GM18861 (cell line): Measurements from ENCODE around the gene SLC39A11.

Source experiments
- ATAC-seq: cut with Tn5 transposase; IDR thresholded peaks from one replicate; pipeline ENCODE4 v1.9.1; 2021; ENCODE audit not compliant: unreplicated experiment

SLC39A11 gene

GRCh38 chr17:73045724-73046123 is 46.8 kb downstream of the SLC39A11 start:
- no peak for ATAC-seq

- ATAC-seq = no peak
Observed at GRCh38 chr17:73043686-73044581, 48.6 kb downstream of the SLC39A11 start.

- ATAC-seq = no peak
Observed at GRCh38 chr17:73042809-73043685, 49.4 kb downstream of the SLC39A11 start.

- no peak for ATAC-seq
Observed at GRCh38 chr17:73042225-73042624, 50.3 kb downstream of the SLC39A11 start.

GRCh38 chr17:73039282-73039681 is 53.2 kb downstream of the SLC39A11 start:
- no peak for ATAC-seq

GRCh38 chr17:73031472-73031871 is 61.0 kb downstream of the SLC39A11 start:
- ATAC-seq = no peak

- no peak for ATAC-seq
Observed at GRCh38 chr17:73030995-73031394, 61.5 kb downstream of the SLC39A11 start.

- ATAC-seq = no peak
Observed at GRCh38 chr17:73030501-73030921, 62.0 kb downstream of the SLC39A11 start.

- ATAC-seq = no peak
Observed at GRCh38 chr17:73029991-73030390, 62.5 kb downstream of the SLC39A11 start.

- ATAC-seq = no peak
Observed at GRCh38 chr17:73029021-73029420, 63.5 kb downstream of the SLC39A11 start.

GRCh38 chr17:73028299-73028755 is 64.2 kb downstream of the SLC39A11 start:
- no peak for ATAC-seq

- no peak for ATAC-seq
Observed at GRCh38 chr17:73027130-73027741, 65.3 kb downstream of the SLC39A11 start.

GRCh38 chr17:73025041-73025560 is 67.4 kb downstream of the SLC39A11 start:
- no peak for ATAC-seq

- no peak for ATAC-seq
Observed at GRCh38 chr17:73023759-73024158, 68.7 kb downstream of the SLC39A11 start.

- no peak for ATAC-seq
Observed at GRCh38 chr17:73022694-73023093, 69.8 kb downstream of the SLC39A11 start.

- ATAC-seq = no peak
Observed at GRCh38 chr17:73021771-73022170, 70.7 kb downstream of the SLC39A11 start.

- ATAC-seq = no peak
Observed at GRCh38 chr17:73020110-73020509, 72.4 kb downstream of the SLC39A11 start.

GRCh38 chr17:73018599-73018998 is 73.9 kb downstream of the SLC39A11 start:
- ATAC-seq = no peak

- no peak for ATAC-seq
Observed at GRCh38 chr17:73017658-73018057, 74.8 kb downstream of the SLC39A11 start.

GRCh38 chr17:73015722-73016276 is 76.7 kb downstream of the SLC39A11 start:
- no peak for ATAC-seq
